ENCODE data around the gene NXNL1. TPM values are rescaled to one million over a fixed set of nuclear protein-coding genes. Genes with fewer than 3 reads are reported as not detected.

NXNL1 gene
- total and polyA plus RNA-seq, 8 donors = 0.19 TPM; not detected in 7

DNA sequence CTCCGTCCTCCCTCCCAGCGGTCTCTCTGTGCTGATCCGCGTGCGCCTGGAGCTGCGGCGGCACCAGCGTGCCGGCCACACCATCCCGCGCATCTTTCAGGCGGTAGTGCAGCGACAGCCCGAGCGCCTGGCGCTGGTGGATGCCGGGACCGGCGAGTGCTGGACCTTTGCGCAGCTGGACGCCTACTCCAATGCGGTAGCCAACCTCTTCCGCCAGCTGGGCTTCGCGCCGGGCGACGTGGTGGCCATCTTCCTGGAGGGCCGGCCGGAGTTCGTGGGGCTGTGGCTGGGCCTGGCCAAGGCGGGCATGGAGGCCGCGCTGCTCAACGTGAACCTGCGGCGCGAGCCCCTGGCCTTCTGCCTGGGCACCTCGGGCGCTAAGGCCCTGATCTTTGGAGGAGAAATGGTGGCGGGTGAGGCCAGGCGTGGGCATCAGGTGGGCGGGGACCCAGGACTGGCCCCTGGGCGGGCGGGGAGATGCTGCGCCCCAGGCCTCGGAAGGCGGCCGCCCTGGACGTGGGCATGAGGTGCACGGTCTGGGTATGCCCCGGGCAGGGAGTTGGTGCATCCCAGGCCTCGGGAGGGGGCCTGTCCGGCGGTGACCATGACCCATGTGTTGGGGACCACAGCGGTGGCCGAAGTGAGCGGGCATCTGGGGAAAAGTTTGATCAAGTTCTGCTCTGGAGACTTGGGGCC is 26.0 kb upstream of the NXNL1 start:
- intact Hi-C loops (cut with DNase I) = no loop called here
- WGBS, 2 donors = 96% methylated on average over 51 to 58 of the region's 58 CpGs
- no peaks in the 10 kb centered on the region for H3K9me3 ChIP-seq
- peak in 1 of 6 donors; percentile 79 for DNase-seq
- TF ChIP-seq, protein P1, sequence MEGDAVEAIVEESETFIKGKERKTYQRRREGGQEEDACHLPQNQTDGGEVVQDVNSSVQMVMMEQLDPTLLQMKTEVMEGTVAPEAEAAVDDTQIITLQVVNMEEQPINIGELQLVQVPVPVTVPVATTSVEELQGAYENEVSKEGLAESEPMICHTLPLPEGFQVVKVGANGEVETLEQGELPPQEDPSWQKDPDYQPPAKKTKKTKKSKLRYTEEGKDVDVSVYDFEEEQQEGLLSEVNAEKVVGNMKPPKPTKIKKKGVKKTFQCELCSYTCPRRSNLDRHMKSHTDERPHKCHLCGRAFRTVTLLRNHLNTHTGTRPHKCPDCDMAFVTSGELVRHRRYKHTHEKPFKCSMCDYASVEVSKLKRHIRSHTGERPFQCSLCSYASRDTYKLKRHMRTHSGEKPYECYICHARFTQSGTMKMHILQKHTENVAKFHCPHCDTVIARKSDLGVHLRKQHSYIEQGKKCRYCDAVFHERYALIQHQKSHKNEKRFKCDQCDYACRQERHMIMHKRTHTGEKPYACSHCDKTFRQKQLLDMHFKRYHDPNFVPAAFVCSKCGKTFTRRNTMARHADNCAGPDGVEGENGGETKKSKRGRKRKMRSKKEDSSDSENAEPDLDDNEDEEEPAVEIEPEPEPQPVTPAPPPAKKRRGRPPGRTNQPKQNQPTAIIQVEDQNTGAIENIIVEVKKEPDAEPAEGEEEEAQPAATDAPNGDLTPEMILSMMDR (IDR thresholded peaks at IDR 0.05) = no peak
- H3K4me3 ChIP-seq = no peak overlapping the region
- H3K27ac ChIP-seq = no peak overlapping the region
- no peaks in the 10 kb centered on the region for H3K36me3 ChIP-seq
- H3K27me3 ChIP-seq = no peaks in the 10 kb centered on the region
- H3K4me1 ChIP-seq = peaks cover 0 to 10% (median 0%) of the 10 kb centered on the region in 3 donors
- FAIRE-seq = no peak
- ATAC-seq = no peak

DNA sequence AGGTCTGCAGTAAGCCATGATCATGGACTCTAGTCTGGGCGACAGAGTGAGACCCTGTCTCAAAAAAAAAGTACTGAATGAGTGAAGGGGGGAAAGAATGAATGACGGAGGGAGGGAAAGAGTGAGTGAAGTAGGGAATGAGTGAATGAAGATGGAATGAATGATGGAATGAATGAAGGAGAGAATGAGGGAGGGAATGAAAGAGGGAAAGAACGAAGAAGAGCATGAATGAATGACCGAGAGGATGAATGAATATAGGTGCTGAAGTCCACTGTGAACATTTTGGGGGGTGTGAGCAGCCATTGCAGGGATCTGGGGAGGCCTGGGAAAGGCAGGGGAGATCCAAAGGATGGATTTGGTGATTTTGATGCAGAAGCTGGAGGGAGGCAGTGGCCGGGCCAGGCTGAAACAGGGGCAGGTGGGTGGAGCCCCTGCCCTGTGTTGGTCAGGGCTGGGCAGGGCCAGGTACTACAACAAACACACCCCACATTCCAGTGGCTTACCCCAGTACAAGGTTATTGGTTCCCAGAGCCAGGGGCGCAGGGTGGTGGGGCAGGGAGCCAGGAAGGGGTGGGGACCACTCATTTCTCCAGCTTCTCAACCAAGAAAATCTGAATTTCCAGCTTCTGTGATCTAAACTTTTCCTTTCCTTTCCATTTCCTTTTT is 23.9 kb upstream of the NXNL1 start:
- H3K4me1 ChIP-seq = peaks cover 0 to 10% (median 0%) of the 10 kb centered on the region in 3 donors
- no peaks in the 10 kb centered on the region for H3K27me3 ChIP-seq
- H3K9me3 ChIP-seq = no peaks in the 10 kb centered on the region
- WGBS, 2 donors = 86 to 97% methylated on average over 6 of the region's 6 CpGs
- intact Hi-C loops (cut with DNase I) = no loop called here
- TF ChIP-seq, protein P1 (IDR thresholded peaks at IDR 0.05) = no peak
- H3K36me3 ChIP-seq = no peaks in the 10 kb centered on the region
- no peak overlapping the region for H3K27ac ChIP-seq
- no peak for ATAC-seq
- FAIRE-seq = no peak
- peak in 1 of 6 donors; percentile 10 for DNase-seq
- H3K4me3 ChIP-seq = no peak overlapping the region

DNA sequence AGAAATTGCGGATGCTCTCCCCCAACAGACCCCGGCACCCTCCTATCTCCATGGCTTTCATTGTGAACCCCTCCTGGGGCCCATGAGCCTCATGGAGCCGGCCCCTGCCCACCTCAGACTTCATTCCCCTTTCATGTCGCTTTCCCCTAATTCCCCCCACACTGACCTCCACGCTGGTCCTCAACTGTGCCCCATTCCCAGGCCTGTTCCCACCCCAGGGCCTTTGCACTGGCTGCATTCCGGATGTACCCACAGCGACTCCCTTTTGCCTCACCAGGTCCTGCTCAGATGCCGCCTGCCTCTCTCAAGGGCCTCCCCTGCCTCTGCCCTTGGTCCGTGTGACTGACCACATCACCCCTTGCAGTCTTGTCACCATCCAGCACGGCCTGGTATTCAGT is 22.9 kb upstream of the NXNL1 start:
- H3K4me1 ChIP-seq = peaks cover 0 to 7% (median 0%) of the 10 kb centered on the region in 3 donors
- no peaks in the 10 kb centered on the region for H3K27me3 ChIP-seq
- no peaks in the 10 kb centered on the region for H3K9me3 ChIP-seq
- TF ChIP-seq, protein P1 (IDR thresholded peaks at IDR 0.05) = no peak
- no peak overlapping the region for H3K27ac ChIP-seq
- H3K36me3 ChIP-seq = no peaks in the 10 kb centered on the region
- H3K4me3 ChIP-seq = no peak overlapping the region
- ATAC-seq = no peak
- intact Hi-C loops (cut with DNase I) = no loop called here
- FAIRE-seq = no peak
- WGBS, 2 donors = 91% methylated on average over 10 of the region's 10 CpGs
- peak in 1 of 6 donors; percentile 7 for DNase-seq

DNA sequence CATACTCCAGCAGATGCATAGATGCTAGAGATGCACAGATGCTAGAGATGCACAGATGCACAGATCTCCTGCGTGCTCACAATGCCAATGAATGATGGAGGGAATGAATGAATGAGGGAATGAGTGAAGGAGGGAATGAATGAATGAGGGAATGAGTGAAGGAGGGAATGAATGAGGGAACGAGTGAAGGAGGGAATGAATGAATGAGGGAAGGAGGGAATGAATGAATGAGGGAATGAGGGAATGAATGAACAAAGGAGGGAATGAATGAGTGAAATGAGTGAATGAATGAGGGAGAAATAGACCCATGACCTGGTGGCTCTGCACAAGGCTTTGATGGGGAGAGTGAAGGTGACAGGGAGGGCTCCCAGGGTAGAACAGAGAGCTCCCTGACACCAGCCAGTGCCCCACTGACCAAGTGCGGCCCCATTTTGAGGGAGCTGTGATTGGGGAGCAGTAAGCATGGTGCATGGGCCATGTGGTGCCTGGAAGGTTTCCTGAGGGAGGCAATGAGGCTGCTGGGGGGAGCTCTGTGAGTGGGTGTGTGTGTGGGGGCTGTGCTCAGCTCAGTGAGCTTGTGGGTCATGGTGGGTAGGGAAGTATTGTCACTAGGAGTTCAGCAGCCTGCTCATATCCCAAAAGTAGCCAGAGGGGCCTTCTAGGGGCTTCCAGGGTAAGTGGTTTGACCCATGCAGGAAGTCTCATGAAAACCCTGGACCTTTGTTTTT is 22.3 kb upstream of the NXNL1 start:
- no peak for FAIRE-seq
- H3K36me3 ChIP-seq = no peaks in the 10 kb centered on the region
- DNase-seq = peak in 1 of 6 donors; percentile 9
- WGBS, 2 donors = 75 to 78% methylated on average over 3 of the region's 3 CpGs
- H3K4me1 ChIP-seq = peaks cover 0 to 1% (median 0%) of the 10 kb centered on the region in 3 donors
- H3K27me3 ChIP-seq = no peaks in the 10 kb centered on the region
- intact Hi-C loops (cut with DNase I) = no loop called here
- no peaks in the 10 kb centered on the region for H3K9me3 ChIP-seq
- no peak overlapping the region for H3K27ac ChIP-seq
- TF ChIP-seq, protein P1 (IDR thresholded peaks at IDR 0.05) = no peak
- no peak for ATAC-seq
- no peak overlapping the region for H3K4me3 ChIP-seq
